GM12872 (cell line): ENCODE measurements around the gene TMEM170B.

Source experiments
- CTCF ChIP-seq: IDR thresholded peaks from 3 replicates; pipeline ENCODE4 v1.5.1; 2011; ENCODE audit warnings: low read depth, mild to moderate bottlenecking, low read length, moderate library complexity; ENCODE audit not compliant: insufficient read depth

TMEM170B gene

GRCh38 chr6:11613858-11614257 is 76.3 kb downstream of the TMEM170B start:
- no peak for TF ChIP-seq CTCF

- TF ChIP-seq CTCF, result no peak
These were observed 77.1 kb downstream of the TMEM170B start for GRCh38 chr6:11614534-11615213.

- no peak for TF ChIP-seq CTCF
These were observed 77.7 kb downstream of the TMEM170B start for GRCh38 chr6:11615214-11615602.

GRCh38 chr6:11616200-11616611 is 78.7 kb downstream of the TMEM170B start:
- TF ChIP-seq CTCF, result no peak

- TF ChIP-seq CTCF, result peak; percentile 39; the same call in 1 of the 3 replicates
These were observed 81.0 kb downstream of the TMEM170B start for GRCh38 chr6:11618533-11618932.

GRCh38 chr6:11621119-11621518 is 83.6 kb downstream of the TMEM170B start:
- no peak for TF ChIP-seq CTCF

- TF ChIP-seq CTCF, result no peak
These were observed 84.6 kb downstream of the TMEM170B start for GRCh38 chr6:11622156-11622555.

GRCh38 chr6:11623272-11623671 is 85.7 kb downstream of the TMEM170B start:
- TF ChIP-seq CTCF, result no peak
